WERI-Rb-1 (cell line): ENCODE data around the gene PNPLA3.

Source experiments
- DNase-seq: peaks from one replicate; pipeline ENCODE4 v3.0.0-alpha.2; 2020
- H3K27ac ChIP-seq: fragments of 250-450 bp; sonication (Bioruptor Pico); 2 replicates; pipeline ENCODE4 v1.5.1; 2020; ENCODE audit warnings: mild to moderate bottlenecking, moderate library complexity
- H3K27me3 ChIP-seq: fragments of 250-450 bp; sonication (Bioruptor Pico); 2 replicates; pipeline ENCODE4 v1.5.1; 2021; ENCODE audit warnings: mild to moderate bottlenecking, low read depth, moderate library complexity; ENCODE audit not compliant: insufficient read depth, severe bottlenecking
- H3K36me3 ChIP-seq: fragments of 250-450 bp; sonication (Bioruptor Pico); 2 replicates; pipeline ENCODE4 v1.5.1; 2020; ENCODE audit warnings: mild to moderate bottlenecking, moderate library complexity
- H3K4me3 ChIP-seq: 2 replicates; pipeline ENCODE4 v1.5.1; 2011; ENCODE audit warnings: low read depth, mild to moderate bottlenecking, control low read depth, low read length
- H3K9me3 ChIP-seq: fragments of 250-450 bp; sonication (Bioruptor Pico); 2 replicates; pipeline ENCODE4 v1.5.1; 2021; ENCODE audit warnings: mild to moderate bottlenecking, moderate library complexity; ENCODE audit not compliant: severe bottlenecking
- TF ChIP-seq, protein P1 (sequence below): IDR thresholded peaks from 2 replicates; pipeline ENCODE4 v1.5.1; 2011; ENCODE audit warnings: low read depth, mild to moderate bottlenecking, control low read depth, inconsistent platforms, low read length

PNPLA3 gene

GRCh38 chr22:43969021-43969878 lies 45.6 kb downstream of the PNPLA3 start:
- no peaks in the 10 kb centered on the region for H3K9me3 ChIP-seq
- H3K27me3 ChIP-seq: no peaks in the 10 kb centered on the region
- no peak overlapping the region for H3K27ac ChIP-seq
- peaks cover 75% of the 10 kb centered on the region for H3K36me3 ChIP-seq
- DNase-seq: no peak
- H3K4me3 ChIP-seq: no peak overlapping the region
- TF ChIP-seq, protein P1, sequence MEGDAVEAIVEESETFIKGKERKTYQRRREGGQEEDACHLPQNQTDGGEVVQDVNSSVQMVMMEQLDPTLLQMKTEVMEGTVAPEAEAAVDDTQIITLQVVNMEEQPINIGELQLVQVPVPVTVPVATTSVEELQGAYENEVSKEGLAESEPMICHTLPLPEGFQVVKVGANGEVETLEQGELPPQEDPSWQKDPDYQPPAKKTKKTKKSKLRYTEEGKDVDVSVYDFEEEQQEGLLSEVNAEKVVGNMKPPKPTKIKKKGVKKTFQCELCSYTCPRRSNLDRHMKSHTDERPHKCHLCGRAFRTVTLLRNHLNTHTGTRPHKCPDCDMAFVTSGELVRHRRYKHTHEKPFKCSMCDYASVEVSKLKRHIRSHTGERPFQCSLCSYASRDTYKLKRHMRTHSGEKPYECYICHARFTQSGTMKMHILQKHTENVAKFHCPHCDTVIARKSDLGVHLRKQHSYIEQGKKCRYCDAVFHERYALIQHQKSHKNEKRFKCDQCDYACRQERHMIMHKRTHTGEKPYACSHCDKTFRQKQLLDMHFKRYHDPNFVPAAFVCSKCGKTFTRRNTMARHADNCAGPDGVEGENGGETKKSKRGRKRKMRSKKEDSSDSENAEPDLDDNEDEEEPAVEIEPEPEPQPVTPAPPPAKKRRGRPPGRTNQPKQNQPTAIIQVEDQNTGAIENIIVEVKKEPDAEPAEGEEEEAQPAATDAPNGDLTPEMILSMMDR: no peak

DNA sequence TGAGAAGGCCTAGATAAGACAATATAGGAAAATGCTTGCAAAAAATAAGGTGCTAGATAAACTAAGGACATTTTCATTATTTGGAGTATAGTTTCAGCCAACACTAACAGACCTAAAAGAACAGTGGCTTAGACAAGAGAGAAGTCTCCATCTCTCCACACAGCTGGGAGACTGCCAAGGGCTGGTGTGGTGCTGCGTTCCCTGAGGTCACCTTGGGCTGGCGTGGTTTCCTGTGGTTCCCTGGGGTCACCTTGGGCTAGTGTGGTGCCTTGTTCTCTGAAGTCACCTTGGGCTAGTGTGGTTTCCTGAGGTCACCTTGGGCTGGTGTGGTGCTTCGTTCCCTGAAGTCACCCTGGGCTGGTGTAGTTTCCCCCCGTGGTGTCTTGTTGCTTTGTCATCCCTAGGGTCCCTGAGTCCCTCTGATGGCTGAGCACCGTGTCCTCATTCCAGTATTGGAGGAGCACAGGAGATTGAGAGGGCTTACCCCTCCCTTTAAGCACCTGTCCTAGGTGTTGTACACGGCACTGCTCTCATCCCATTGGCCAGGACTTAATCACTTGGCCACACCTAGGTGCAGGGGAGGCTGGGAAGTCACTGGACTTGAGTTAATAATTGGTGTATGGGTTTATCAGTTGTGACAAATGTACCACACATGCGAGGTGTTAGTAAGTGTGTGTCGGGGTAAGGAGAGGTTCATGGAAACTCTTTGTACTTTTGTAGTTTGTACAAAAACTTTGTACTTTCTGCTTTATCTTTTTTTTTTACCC lies 46.6 kb downstream of the PNPLA3 start:
- no peak for DNase-seq
- Histone ChIP-seq H3K27me3 (no peaks in the 10 kb centered on the region), H3K9me3 (no peaks in the 10 kb centered on the region), H3K36me3 (peaks cover 74% of the 10 kb centered on the region), H3K4me3 (no peak overlapping the region), H3K27ac (no peak overlapping the region)
- TF ChIP-seq, protein P1: no peak

- H3K9me3 ChIP-seq: no peaks in the 10 kb centered on the region
- peaks cover 74% of the 10 kb centered on the region for H3K36me3 ChIP-seq
- TF ChIP-seq, protein P1: no peak
- DNase-seq: no peak
- no peaks in the 10 kb centered on the region for H3K27me3 ChIP-seq
- no peak overlapping the region for H3K4me3 ChIP-seq
- H3K27ac ChIP-seq: no peak overlapping the region
Measured at GRCh38 chr22:43971112-43971511, 47.5 kb downstream of the PNPLA3 start.

DNA sequence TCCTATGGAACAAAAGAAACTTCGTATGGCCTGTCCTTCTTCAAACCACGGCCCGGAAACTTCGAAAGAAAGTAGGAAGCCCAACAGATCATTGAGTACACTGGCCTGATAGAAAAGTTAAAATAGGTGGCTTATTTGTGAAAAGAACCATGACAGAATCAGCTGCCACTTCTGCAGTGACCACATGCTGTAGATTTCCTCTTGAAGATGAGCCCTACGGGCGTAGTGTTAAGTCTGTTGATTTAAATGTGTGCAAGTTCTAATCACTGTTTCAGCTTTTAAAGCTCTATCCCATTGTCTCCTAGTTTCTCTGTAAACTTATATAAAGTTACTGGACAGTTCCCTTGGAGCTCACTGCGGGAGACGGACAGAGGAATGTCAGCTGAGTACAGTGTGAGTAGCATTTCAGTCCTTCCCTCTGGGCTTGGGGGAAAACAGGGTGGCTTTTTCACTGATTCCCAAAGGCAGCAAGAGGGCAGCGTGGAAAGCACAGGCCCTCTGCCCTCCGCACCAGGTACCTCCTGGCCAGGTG lies 49.4 kb downstream of the PNPLA3 start:
- Histone ChIP-seq H3K4me3 (no peak overlapping the region), H3K36me3 (peaks cover 66% of the 10 kb centered on the region), H3K27ac (no peak overlapping the region), H3K9me3 (no peaks in the 10 kb centered on the region), H3K27me3 (no peaks in the 10 kb centered on the region)
- DNase-seq: no peak
- TF ChIP-seq, protein P1: no peak

DNA sequence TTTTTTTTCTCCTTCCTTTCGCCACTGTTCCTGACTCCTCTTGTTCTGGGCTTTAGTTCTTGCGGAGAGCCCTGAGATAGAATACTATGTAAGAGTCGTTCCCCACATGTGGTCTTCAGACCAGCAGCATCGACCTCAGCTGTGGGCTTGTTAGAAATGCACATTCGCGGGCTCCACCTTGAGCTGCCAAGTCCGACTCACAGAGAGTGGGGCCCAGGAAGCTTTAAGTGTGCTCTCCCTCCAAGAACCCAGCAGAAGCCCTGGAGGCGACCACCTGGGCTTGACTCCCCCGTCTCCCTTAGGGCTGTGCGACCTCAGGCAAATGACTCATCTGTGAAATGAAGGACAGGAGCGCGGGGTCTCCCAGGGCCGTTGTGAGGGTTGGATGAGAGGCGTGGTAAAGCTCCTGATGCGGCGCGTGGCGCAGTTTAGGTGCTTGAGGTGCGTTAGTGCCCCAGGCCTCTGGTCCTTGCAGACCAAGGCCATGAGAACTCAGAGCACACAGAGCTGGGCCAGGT lies 50.5 kb downstream of the PNPLA3 start:
- H3K36me3 ChIP-seq: peaks cover 62% of the 10 kb centered on the region
- H3K9me3 ChIP-seq: no peaks in the 10 kb centered on the region
- no peak overlapping the region for H3K27ac ChIP-seq
- no peaks in the 10 kb centered on the region for H3K27me3 ChIP-seq
- DNase-seq: no peak
- TF ChIP-seq, protein P1: no peak
- no peak overlapping the region for H3K4me3 ChIP-seq
